MM.1S (cell line): ENCODE results near the gene PIP4K2B.

Experiments used
- DNase-seq: peaks from one replicate; pipeline ENCODE4 v3.0.0-alpha.2; 2015
- H2AFZ ChIP-seq: fragments of 300-600 bp; sonication (generic); 2 replicates; pipeline ENCODE4 v1.6.0; 2016; ENCODE audit warnings: antibody characterized with exemption, low read length
- H3F3A ChIP-seq: fragments of 300-600 bp; sonication (generic); 2 replicates; pipeline ENCODE4 v1.6.1; 2016; ENCODE audit warnings: mild to moderate bottlenecking, antibody characterized with exemption, low read length, moderate library complexity, mixed read lengths; ENCODE audit not compliant: insufficient read depth
- H3K27ac ChIP-seq: fragments of 300-600 bp; sonication (generic); 2 replicates; pipeline ENCODE4 v1.5.1; 2016; ENCODE audit warnings: mild to moderate bottlenecking, low read length
- H3K27me3 ChIP-seq: fragments of 300-600 bp; sonication (generic); replicated peaks from 2 replicates; pipeline ENCODE4 v1.6.0; 2016; ENCODE audit warnings: low read length; ENCODE audit not compliant: insufficient read depth
- H3K36me3 ChIP-seq: fragments of 300-600 bp; sonication (generic); replicated peaks from 2 replicates; pipeline ENCODE4 v1.6.1; 2016; ENCODE audit warnings: mild to moderate bottlenecking, low read length, mixed read lengths; ENCODE audit not compliant: insufficient read depth
- H3K4me1 ChIP-seq: fragments of 300-600 bp; sonication (generic); 2 replicates; pipeline ENCODE4 v1.6.1; 2016; ENCODE audit warnings: low read length, mixed read lengths
- H3K4me2 ChIP-seq: fragments of 300-600 bp; sonication (generic); 2 replicates; pipeline ENCODE4 v1.6.0; 2016; ENCODE audit warnings: low read depth, low read length
- H3K4me3 ChIP-seq: fragments of 300-600 bp; sonication (generic); 2 replicates; pipeline ENCODE4 v1.5.1; 2016; ENCODE audit warnings: low read length, mixed read lengths
- H3K79me2 ChIP-seq: fragments of 300-600 bp; sonication (generic); 2 replicates; pipeline ENCODE4 v1.6.1; 2016; ENCODE audit warnings: mixed run types, low read length, mixed read lengths
- H3K9ac ChIP-seq: fragments of 300-600 bp; sonication (generic); 2 replicates; pipeline ENCODE4 v1.6.1; 2016; ENCODE audit warnings: low read length, mixed read lengths
- H3K9me2 ChIP-seq: fragments of 300-600 bp; sonication (generic); replicated peaks from 2 replicates; pipeline ENCODE4 v1.6.1; 2016; ENCODE audit warnings: mild to moderate bottlenecking, low read length, mixed read lengths; ENCODE audit not compliant: insufficient read depth
- H3K9me3 ChIP-seq: fragments of 300-600 bp; sonication (generic); replicated peaks from 2 replicates; pipeline ENCODE4 v1.6.1; 2016; ENCODE audit warnings: mild to moderate bottlenecking, low read length, mixed read lengths; ENCODE audit not compliant: insufficient read depth
- H4K20me1 ChIP-seq: fragments of 300-600 bp; sonication (generic); 2 replicates; pipeline ENCODE4 v1.6.1; 2016; ENCODE audit warnings: mild to moderate bottlenecking, low read length, moderate library complexity, mixed read lengths; ENCODE audit not compliant: insufficient read depth
- EZH2 ChIP-seq: fragments of 300-600 bp; sonication (generic); optimal IDR thresholded peaks from 2 replicates; pipeline ENCODE3; 2017; ENCODE audit warnings: low read depth, mild to moderate bottlenecking, antibody characterized with exemption, low read length, mixed read lengths
- EZH2phosphoT487 ChIP-seq: fragments of 300-600 bp; sonication (generic); IDR thresholded peaks from 2 replicates; pipeline ENCODE4 v1.6.1; 2018; ENCODE audit warnings: antibody characterized with exemption, low read length
- TF ChIP-seq, protein P1 (sequence below): fragments of 300-600 bp; sonication (generic); IDR thresholded peaks from 2 replicates; pipeline ENCODE4 v1.5.1; 2016; ENCODE audit warnings: antibody characterized with exemption, low read length, mixed read lengths

PIP4K2B gene

GRCh38 chr17:38741921-38742410 lies 57.4 kb downstream of the PIP4K2B start:
- Histone ChIP-seq H3K79me2 (no peaks in the 10 kb centered on the region), H3K4me2 (no peak overlapping the region)

DNA sequence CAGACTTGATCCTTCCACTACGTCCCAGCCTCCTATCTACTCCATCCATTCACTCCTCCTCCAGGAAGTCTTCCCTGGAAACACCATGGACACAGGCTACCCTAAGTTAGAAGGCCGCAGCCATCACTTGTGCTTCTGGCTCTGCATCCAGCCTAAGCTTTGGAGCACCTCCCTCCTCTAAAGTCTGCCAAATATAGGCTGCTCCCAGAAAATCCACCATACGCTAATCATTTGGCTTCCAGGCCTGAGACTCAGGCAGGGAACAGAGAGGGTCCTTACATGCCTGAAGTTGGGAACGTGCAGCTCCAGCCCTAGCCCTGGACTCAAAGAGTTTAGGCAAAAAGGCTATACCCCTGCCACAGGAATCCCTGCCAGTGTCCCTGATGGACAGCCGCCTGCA lies 57.9 kb downstream of the PIP4K2B start:
- H2AFZ ChIP-seq, result no peak overlapping the region
- H3K9me3 ChIP-seq, result no peaks in the 10 kb centered on the region
- no peak overlapping the region for H3K4me2 ChIP-seq
- H4K20me1 ChIP-seq, result no peaks in the 10 kb centered on the region
- no peaks in the 10 kb centered on the region for H3K9me2 ChIP-seq
- no peak overlapping the region for H3K9ac ChIP-seq
- no peak overlapping the region for H3K4me3 ChIP-seq
- H3F3A ChIP-seq, result 0 out of 2 replicates have a peak, but pooled peaks cover under 1% of the 10 kb centered on the region
- peaks cover under 1% of the 10 kb centered on the region; the same call in 1 of the 2 replicates for H3K4me1 ChIP-seq
- no peaks in the 10 kb centered on the region for H3K36me3 ChIP-seq
- no peak overlapping the region for H3K27ac ChIP-seq
- peaks cover 8% of the 10 kb centered on the region; the same call in 1 of the 2 replicates for H3K27me3 ChIP-seq
- DNase-seq, result no peak
- no peaks in the 10 kb centered on the region for H3K79me2 ChIP-seq
- no peak for TF ChIP-seq EZH2
- TF ChIP-seq, protein P1, sequence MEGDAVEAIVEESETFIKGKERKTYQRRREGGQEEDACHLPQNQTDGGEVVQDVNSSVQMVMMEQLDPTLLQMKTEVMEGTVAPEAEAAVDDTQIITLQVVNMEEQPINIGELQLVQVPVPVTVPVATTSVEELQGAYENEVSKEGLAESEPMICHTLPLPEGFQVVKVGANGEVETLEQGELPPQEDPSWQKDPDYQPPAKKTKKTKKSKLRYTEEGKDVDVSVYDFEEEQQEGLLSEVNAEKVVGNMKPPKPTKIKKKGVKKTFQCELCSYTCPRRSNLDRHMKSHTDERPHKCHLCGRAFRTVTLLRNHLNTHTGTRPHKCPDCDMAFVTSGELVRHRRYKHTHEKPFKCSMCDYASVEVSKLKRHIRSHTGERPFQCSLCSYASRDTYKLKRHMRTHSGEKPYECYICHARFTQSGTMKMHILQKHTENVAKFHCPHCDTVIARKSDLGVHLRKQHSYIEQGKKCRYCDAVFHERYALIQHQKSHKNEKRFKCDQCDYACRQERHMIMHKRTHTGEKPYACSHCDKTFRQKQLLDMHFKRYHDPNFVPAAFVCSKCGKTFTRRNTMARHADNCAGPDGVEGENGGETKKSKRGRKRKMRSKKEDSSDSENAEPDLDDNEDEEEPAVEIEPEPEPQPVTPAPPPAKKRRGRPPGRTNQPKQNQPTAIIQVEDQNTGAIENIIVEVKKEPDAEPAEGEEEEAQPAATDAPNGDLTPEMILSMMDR, result no peak
- no peak for TF ChIP-seq EZH2phosphoT487

More at GRCh38 chr17:38741921-38742410, 57.4 kb downstream of the PIP4K2B start:
- Histone ChIP-seq H3K9ac (no peak overlapping the region), H4K20me1 (no peaks in the 10 kb centered on the region), H3K27me3 (peaks cover 12% of the 10 kb centered on the region), H3K4me3 (no peak overlapping the region), H2AFZ (no peak overlapping the region), H3K4me1 (peaks cover 6% of the 10 kb centered on the region; the same call in 1 of the 2 replicates), H3K27ac (no peak overlapping the region), H3K9me3 (no peaks in the 10 kb centered on the region), H3K9me2 (no peaks in the 10 kb centered on the region), H3K36me3 (no peaks in the 10 kb centered on the region), H3F3A (0 out of 2 replicates have a peak, but pooled peaks cover 4% of the 10 kb centered on the region)
- DNase-seq, result no peak
- TF ChIP-seq EZH2phosphoT487 (no peak), EZH2 (no peak)
- TF ChIP-seq, protein P1, result no peak

DNA sequence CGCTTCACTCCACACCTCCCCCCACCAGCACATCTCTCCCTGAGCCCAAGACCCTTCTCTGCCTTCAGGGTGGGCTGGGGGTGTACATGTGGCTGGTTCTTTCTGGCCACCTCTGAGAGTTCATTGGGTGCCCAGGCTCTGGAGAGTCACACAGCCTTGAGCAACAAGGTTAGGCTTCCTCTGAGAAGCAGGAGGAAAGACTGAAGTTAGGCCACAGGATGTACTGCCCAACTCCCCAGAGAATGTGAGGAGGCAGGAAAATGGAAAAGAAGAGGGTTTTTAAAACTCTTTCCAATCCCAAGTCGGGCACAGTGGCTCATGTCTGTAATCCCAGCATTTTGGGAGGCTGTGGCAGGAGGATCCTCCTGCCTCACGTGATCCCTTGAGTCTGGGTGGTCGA lies 58.5 kb downstream of the PIP4K2B start:
- Histone ChIP-seq H3K79me2 (no peaks in the 10 kb centered on the region), H3K4me1 (no peaks in the 10 kb centered on the region), H3K9ac (no peak overlapping the region), H3K27ac (no peak overlapping the region), H3F3A (no peaks in the 10 kb centered on the region), H4K20me1 (no peaks in the 10 kb centered on the region), H3K9me3 (no peaks in the 10 kb centered on the region), H3K27me3 (peaks cover 4% of the 10 kb centered on the region; the same call in 1 of the 2 replicates), H3K4me2 (no peak overlapping the region), H3K9me2 (no peaks in the 10 kb centered on the region), H3K36me3 (no peaks in the 10 kb centered on the region), H2AFZ (no peak overlapping the region), H3K4me3 (no peak overlapping the region)
- DNase-seq, result no peak
- no peak for TF ChIP-seq EZH2phosphoT487
- no peak for TF ChIP-seq EZH2
- TF ChIP-seq, protein P1, result no peak
